Measurements from ENCODE around the gene GALNT9.

GALNT9 gene

DNA sequence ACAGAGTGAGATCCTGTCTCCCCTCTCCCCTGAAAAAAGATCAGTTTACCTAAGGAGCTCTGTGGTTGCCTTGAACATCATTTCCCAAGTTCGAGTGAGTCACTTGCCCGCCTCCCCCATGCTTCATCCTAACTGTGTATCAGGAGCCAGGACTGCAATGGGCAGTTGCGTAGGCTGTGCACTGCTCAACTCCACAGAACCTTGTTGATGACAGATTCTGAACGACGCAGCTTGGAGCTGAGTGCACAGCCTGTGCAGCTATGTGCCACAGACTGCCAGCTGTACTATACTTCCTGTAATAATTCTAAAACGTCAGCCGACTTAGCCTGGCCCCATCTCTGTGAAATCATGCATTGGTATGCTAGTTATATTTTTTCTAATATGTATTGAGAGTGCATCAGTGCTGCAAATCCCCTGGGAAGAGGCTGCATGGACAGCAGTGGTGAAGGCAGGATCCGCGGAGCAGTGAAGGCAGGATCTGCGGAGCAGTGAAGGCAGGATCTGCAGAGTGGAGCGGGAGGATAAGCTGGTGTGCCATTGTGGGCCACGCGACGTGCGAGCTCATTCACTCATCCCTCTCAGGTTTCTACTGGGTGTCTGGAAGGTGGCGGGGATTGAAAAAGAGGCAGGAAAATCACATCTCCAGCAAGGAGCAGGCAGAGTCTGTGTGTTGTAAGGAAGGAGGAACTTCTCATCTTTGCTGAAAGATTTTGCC lies 80.8 kb downstream of the GALNT9 start:
- no peak for DNase-seq (ENCODE audit: low read depth, low spot score)
- H3K4me3 ChIP-seq (ENCODE audit: low read depth, low read length), result no peak overlapping the region
- in situ Hi-C loops (cut with HindIII; ENCODE audit: low sequenced_read_pairs), result no loop called here
- TF ChIP-seq, protein P1, sequence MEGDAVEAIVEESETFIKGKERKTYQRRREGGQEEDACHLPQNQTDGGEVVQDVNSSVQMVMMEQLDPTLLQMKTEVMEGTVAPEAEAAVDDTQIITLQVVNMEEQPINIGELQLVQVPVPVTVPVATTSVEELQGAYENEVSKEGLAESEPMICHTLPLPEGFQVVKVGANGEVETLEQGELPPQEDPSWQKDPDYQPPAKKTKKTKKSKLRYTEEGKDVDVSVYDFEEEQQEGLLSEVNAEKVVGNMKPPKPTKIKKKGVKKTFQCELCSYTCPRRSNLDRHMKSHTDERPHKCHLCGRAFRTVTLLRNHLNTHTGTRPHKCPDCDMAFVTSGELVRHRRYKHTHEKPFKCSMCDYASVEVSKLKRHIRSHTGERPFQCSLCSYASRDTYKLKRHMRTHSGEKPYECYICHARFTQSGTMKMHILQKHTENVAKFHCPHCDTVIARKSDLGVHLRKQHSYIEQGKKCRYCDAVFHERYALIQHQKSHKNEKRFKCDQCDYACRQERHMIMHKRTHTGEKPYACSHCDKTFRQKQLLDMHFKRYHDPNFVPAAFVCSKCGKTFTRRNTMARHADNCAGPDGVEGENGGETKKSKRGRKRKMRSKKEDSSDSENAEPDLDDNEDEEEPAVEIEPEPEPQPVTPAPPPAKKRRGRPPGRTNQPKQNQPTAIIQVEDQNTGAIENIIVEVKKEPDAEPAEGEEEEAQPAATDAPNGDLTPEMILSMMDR (IDR thresholded peaks at IDR 0.05; ENCODE audit: low read depth, low read length), result no peak

DNA sequence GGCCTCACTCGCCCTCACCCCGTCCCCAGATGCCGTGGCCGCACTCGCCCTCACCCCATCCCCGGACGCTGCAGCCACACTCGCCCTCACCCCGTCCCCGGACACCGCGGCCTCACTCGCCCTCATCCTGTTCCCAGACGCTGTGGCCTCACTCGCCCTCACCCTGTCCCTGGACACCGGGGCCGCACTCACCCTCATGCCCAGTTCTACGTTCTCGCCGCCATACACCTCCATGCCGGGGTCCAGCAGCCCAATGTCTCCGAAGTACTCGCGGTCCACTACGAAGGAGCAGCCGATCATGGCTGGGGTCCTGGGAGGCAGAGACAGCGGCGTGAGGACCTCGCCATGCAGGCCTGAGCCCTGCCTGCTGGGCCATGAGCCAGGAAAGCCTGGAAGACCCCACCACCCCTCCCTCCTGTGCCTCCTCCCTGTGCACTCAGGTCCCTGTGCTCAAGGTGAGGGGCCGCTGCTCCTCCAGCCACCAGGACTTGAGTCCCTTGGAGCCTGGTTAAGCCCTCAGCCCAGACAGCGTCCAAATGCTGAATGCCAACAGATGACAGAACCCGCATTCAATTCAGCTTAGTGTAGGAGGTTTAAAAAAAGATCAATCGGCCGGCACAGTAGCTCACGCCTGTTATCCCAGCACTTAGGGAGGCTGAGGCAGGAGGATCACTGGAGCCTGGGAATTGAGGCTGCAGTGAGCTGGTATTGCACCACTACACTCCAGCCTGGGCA lies 81.5 kb downstream of the GALNT9 start:
- no peak overlapping the region for H3K4me3 ChIP-seq (ENCODE audit: low read depth, low read length)
- no peak for DNase-seq (ENCODE audit: low read depth, low spot score)
- in situ Hi-C loops (cut with HindIII; ENCODE audit: low sequenced_read_pairs), result no loop called here
- TF ChIP-seq, protein P1 (IDR thresholded peaks at IDR 0.05; ENCODE audit: low read depth, low read length), result no peak

DNA sequence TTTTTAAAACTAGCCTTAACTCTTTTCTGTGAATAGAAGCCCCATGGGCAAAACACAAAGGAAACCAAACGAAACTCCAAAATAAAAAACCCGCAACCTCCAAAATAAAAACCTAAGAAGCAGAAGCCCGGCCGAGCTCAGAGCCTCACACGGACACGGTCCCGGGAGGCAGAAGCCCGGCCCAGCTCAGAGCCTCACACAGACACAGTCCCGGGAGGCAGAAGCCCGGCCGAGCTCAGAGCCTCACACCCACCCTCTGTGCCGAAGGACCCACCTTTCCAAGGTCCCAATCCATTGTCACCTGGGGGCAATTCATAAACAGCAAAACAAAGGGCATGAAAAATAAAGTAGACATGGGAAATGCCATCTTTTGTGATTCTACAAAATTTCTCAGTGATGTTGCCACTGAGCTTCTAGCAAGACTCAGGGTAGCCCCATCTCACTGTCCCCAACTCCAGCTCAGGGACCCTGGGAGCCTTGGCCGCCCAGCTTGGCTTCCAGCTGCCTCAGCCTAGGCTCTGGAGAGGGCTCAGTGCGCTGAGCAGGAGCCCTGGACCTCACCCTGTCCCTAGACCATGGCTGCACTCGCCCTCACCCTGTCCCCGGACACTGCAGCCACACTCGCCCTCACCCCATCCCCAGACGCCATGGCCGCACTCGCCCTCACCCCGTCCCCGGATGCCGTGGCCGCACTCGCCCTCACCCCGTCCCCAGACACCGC lies 82.2 kb downstream of the GALNT9 start:
- in situ Hi-C loops (cut with HindIII; ENCODE audit: low sequenced_read_pairs), result no loop called here

DNA sequence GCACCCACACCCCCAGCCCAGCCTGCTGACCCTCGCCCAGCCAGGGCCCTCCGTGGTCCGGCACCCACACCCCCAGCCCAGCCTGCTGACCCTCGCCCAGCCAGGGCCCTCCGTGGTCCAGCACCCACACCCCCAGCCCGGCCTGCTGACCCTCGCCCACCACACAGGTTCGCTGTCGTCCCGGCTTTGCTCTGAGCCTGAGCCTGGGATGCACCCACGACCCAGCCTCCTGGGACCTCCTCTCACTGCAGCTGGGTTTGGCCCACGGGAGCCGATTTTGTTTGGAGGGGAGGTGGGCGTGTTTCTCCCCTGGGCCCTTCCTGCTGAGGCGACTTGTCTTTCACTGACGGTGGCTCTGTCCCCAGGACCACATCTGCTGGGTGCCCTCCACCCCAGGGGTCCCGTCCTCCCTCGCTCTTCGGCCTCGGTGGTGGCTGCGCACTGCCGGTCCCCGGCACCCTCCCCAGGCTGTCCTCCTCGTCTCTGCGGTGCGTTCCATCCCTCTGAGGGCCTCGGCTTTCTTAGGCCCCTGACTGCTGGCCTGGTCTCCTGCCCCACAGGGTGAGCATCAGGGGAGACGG lies 83.8 kb downstream of the GALNT9 start:
- no peak for DNase-seq (ENCODE audit: low read depth, low spot score)
- TF ChIP-seq, protein P1 (IDR thresholded peaks at IDR 0.05; ENCODE audit: low read depth, low read length), result no peak
- H3K4me3 ChIP-seq (ENCODE audit: low read depth, low read length), result no peak overlapping the region
- in situ Hi-C loops (cut with HindIII; ENCODE audit: low sequenced_read_pairs), result no loop called here

More for the DNA sequence above, 82.2 kb downstream of the GALNT9 start:
- H3K4me3 ChIP-seq (ENCODE audit: low read depth, low read length), result no peak overlapping the region
- DNase-seq (ENCODE audit: low read depth, low spot score), result no peak
- TF ChIP-seq, protein P1 (IDR thresholded peaks at IDR 0.05; ENCODE audit: low read depth, low read length), result no peak

DNA sequence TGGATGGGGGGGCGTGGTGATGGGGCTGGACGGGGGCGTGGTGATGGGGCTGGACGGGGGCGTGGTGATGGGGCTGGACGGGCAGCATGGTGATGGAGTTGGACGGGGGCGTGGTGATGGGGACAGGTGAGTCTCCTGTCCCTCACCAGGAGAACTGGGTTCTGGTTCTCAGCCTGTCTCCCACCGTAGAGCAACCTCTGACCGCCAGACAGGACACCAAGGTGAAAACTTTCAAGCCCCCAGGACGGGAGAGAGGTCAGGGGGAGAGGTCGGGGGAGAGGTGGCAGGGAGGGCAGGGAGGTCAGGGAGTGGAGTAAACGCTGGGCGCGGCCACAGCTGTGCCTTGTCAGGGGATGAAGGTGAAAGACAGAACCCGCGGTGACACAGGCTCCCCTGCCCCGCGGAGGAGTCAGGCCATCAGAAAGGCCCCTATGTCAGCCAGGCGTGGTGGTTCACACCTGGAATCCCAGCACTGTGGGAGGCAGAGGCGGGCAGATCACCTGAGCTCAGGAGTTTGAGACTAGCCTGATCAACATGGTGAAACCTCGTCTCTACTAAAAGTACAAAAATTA lies 84.6 kb downstream of the GALNT9 start:
- DNase-seq (ENCODE audit: low read depth, low spot score), result no peak
- TF ChIP-seq, protein P1 (IDR thresholded peaks at IDR 0.05; ENCODE audit: low read depth, low read length), result no peak
- in situ Hi-C loops (cut with HindIII; ENCODE audit: low sequenced_read_pairs), result no loop called here
- no peak overlapping the region for H3K4me3 ChIP-seq (ENCODE audit: low read depth, low read length)
